DND-41 (cell line): Measurements from ENCODE around the gene MEAK7.

Experiments used
- CTCF ChIP-seq: IDR thresholded peaks from 2 replicates; pipeline ENCODE4 v1.5.1; 2012; ENCODE audit warnings: borderline replicate concordance, low read length, moderate library complexity, mild to moderate bottlenecking; ENCODE audit not compliant: poor library complexity, severe bottlenecking; ENCODE audit errors: extremely low read depth
- EZH2 ChIP-seq: IDR thresholded peaks from 3 replicates; pipeline ENCODE4 v1.6.1; 2012; ENCODE audit warnings: borderline replicate concordance, low read depth, mild to moderate bottlenecking, moderate library complexity, low read length, inconsistent platforms; ENCODE audit not compliant: severe bottlenecking

GRCh38 chr16:84463221-84463620 lies 41.2 kb downstream of the MEAK7 start:
- TF ChIP-seq EZH2 (no peak), CTCF (no peak)
